K562 (cell line): ENCODE data around the gene NDRG3.

Experiments used
- PHB2 ChIP-seq: fragments of 450-650 bp; IDR thresholded peaks from 2 replicates; pipeline ENCODE4 v1.6.1; 2017; ENCODE audit warnings: low read depth
- POLR2A ChIP-seq: fragments of 450-650 bp; conservative IDR thresholded peaks from 2 replicates; pipeline ENCODE4 v1.6.1; 2016
- PTBP1 ChIP-seq: fragments of 200-400 bp; formaldehyde crosslinking; IDR thresholded peaks from 2 replicates; pipeline ENCODE4 v1.6.1; 2017; ENCODE audit warnings: low read depth, low read length
- RCOR1 ChIP-seq, 2 experiments: IDR thresholded peaks; 2 replicates each; pipeline ENCODE4 v1.6.1; 2012; ENCODE audit warnings: low read depth in 2 of 2, low read length in 2 of 2, borderline replicate concordance in 1 of 2, improper control_type of control experiment in 1 of 2
- STAT6 ChIP-seq: sonication (generic); formaldehyde crosslinking; IDR thresholded peaks from 2 replicates; pipeline ENCODE4 v1.8.1; 2023; ENCODE audit warnings: mild to moderate bottlenecking, missing genetic modification reagents
- TF ChIP-seq, protein P1 (sequence below): fragments of 250-450 bp; sonication (Bioruptor Pico); IDR thresholded peaks from 2 replicates; pipeline ENCODE4 v1.8.0; 2022; ENCODE audit warnings: inconsistent platforms, mild to moderate bottlenecking, moderate library complexity, borderline replicate concordance
- TF ChIP-seq, protein P2 (sequence below), 3 experiments: IDR thresholded peaks in 2 of 3; conservative IDR thresholded peaks in 1 of 3; 2 replicates each; pipeline ENCODE4 v1.5.1; 2011 to 2012; ENCODE audit warnings: low read length in 3 of 3, mild to moderate bottlenecking in 3 of 3, control low read depth in 2 of 3, improper control_type of control experiment in 1 of 3, inconsistent platforms in 1 of 3, low read depth in 1 of 3, mixed read lengths in 1 of 3, moderate library complexity in 1 of 3; ENCODE audit not compliant: insufficient read depth in 2 of 3
- TF ChIP-seq, protein P3 (sequence below): sonication (generic); formaldehyde crosslinking; IDR thresholded peaks from 2 replicates; pipeline ENCODE4 v1.5.0; 2020; ENCODE audit warnings: missing genetic modification reagents
- TF ChIP-seq, protein P4 (sequence below): fragments of 250-450 bp; sonication (Bioruptor Pico); IDR thresholded peaks from 2 replicates; pipeline ENCODE4 v1.8.0; 2022; ENCODE audit warnings: inconsistent platforms
- TF ChIP-seq, protein P5 (sequence below): fragments of 450-650 bp; formaldehyde crosslinking; conservative IDR thresholded peaks from 2 replicates; pipeline ENCODE4 v1.4.0; 2022; ENCODE audit warnings: mild to moderate bottlenecking, missing genetic modification characterization

DNA sequence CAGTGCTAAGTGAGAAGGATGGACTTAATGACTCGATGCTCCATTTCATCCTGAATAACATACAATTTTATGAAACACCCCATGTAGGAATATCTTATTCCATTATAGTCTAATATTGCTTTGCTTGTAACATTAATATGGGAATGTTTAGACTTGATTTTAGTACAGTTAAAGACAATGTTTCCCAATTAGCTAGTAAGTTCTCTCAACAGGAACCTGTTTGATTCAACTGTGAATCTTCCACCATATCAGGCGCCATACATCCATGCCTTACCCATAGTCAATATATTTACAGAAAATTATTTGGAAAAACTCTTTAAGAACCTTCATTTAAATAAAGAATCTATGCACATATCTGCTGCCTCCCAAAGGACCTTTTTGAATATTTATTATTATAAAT, 3.3 kb downstream of the NDRG3 start:
- TF ChIP-seq RCOR1 (IDR thresholded peaks at IDR 0.05; ENCODE audit: borderline replicate concordance in 1 of 2, low read depth in 2 of 2, low read length in 2 of 2) (no peak), PTBP1 (no peak), STAT6 (CRISPR knock-in tag) (no peak), PHB2 (no peak), POLR2A (no peak)
- TF ChIP-seq, protein P1, sequence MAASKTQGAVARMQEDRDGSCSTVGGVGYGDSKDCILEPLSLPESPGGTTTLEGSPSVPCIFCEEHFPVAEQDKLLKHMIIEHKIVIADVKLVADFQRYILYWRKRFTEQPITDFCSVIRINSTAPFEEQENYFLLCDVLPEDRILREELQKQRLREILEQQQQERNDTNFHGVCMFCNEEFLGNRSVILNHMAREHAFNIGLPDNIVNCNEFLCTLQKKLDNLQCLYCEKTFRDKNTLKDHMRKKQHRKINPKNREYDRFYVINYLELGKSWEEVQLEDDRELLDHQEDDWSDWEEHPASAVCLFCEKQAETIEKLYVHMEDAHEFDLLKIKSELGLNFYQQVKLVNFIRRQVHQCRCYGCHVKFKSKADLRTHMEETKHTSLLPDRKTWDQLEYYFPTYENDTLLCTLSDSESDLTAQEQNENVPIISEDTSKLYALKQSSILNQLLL (CRISPR knock-in tag), result no peak
- TF ChIP-seq, protein P2, sequence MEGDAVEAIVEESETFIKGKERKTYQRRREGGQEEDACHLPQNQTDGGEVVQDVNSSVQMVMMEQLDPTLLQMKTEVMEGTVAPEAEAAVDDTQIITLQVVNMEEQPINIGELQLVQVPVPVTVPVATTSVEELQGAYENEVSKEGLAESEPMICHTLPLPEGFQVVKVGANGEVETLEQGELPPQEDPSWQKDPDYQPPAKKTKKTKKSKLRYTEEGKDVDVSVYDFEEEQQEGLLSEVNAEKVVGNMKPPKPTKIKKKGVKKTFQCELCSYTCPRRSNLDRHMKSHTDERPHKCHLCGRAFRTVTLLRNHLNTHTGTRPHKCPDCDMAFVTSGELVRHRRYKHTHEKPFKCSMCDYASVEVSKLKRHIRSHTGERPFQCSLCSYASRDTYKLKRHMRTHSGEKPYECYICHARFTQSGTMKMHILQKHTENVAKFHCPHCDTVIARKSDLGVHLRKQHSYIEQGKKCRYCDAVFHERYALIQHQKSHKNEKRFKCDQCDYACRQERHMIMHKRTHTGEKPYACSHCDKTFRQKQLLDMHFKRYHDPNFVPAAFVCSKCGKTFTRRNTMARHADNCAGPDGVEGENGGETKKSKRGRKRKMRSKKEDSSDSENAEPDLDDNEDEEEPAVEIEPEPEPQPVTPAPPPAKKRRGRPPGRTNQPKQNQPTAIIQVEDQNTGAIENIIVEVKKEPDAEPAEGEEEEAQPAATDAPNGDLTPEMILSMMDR (IDR thresholded peaks at IDR 0.05 in 2 of 3, conservative IDR thresholded peaks at IDR 0.05 in 1 of 3; ENCODE audit: insufficient read depth in 2 of 3, low read depth in 1 of 3, low read length in 3 of 3), result no peak
- TF ChIP-seq, protein P3, sequence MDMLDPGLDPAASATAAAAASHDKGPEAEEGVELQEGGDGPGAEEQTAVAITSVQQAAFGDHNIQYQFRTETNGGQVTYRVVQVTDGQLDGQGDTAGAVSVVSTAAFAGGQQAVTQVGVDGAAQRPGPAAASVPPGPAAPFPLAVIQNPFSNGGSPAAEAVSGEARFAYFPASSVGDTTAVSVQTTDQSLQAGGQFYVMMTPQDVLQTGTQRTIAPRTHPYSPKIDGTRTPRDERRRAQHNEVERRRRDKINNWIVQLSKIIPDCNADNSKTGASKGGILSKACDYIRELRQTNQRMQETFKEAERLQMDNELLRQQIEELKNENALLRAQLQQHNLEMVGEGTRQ, result no peak
- TF ChIP-seq, protein P4, sequence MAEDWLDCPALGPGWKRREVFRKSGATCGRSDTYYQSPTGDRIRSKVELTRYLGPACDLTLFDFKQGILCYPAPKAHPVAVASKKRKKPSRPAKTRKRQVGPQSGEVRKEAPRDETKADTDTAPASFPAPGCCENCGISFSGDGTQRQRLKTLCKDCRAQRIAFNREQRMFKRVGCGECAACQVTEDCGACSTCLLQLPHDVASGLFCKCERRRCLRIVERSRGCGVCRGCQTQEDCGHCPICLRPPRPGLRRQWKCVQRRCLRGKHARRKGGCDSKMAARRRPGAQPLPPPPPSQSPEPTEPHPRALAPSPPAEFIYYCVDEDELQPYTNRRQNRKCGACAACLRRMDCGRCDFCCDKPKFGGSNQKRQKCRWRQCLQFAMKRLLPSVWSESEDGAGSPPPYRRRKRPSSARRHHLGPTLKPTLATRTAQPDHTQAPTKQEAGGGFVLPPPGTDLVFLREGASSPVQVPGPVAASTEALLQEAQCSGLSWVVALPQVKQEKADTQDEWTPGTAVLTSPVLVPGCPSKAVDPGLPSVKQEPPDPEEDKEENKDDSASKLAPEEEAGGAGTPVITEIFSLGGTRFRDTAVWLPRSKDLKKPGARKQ (CRISPR knock-in tag), result no peak
- TF ChIP-seq, protein P5, sequence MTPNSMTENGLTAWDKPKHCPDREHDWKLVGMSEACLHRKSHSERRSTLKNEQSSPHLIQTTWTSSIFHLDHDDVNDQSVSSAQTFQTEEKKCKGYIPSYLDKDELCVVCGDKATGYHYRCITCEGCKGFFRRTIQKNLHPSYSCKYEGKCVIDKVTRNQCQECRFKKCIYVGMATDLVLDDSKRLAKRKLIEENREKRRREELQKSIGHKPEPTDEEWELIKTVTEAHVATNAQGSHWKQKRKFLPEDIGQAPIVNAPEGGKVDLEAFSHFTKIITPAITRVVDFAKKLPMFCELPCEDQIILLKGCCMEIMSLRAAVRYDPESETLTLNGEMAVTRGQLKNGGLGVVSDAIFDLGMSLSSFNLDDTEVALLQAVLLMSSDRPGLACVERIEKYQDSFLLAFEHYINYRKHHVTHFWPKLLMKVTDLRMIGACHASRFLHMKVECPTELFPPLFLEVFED (CRISPR knock-in tag), result no peak
